ENCODE results near the gene SLC25A4. TPM values are rescaled to one million over a fixed set of nuclear protein-coding genes. Genes with fewer than 3 reads are reported as not detected.
"Not testable (repeated sequence)": the region's sequence is repeated elsewhere in the genome, so short reads cannot be mapped to it uniquely, and the experiment has no call there.

The SLC25A4 gene
- total RNA-seq, 2 experiments from 2014 or later: 5.8 to 6.4 TPM

DNA sequence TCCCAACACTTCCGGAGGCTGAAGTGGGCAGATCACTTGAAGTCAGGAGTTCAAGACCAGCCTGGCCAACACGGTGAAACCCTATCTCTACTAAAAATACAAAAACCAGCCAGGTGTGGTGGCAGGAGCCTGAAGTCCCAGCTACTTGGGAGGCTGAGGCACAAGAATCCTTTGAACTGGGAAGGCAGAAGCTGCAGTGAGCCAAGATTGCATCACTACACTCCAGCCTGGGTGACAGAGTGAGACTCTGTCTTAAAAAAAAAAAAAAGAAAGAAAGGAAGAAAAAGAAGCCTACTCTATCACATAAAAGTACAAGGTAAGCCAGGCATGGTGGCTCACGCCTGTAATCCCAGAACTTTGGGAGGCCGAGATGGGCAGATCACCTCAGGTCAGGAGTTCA, 55.1 kb downstream of the SLC25A4 start:
- CTCF ChIA-PET: interaction anchor here (3.4 to 4.8 kb wide), 2 partner anchors 12 to 15 kb away, joined by 16 to 17 read pairs; no protein-coding TSS in a partner anchor
- H3K36me3 Mint-ChIP-seq; H3K4me3 Mint-ChIP-seq; DNase-seq; ATAC-seq; H3K27me3 Mint-ChIP-seq; H3K9me3 Mint-ChIP-seq (ENCODE audit: low read depth); H3K27ac Mint-ChIP-seq: not testable (repeated sequence)
- peaks cover 33% of the 10 kb centered on the region for H3K4me1 Mint-ChIP-seq

Other genes with a start within 250 kb of the SLC25A4 start
- not detected for gene HELT, start 124.8 kb upstream of the SLC25A4 start, total RNA-seq
- 10 to 100 TPM; 30.8 to 31.8 TPM for gene CFAP97, start 60.7 kb downstream of the SLC25A4 start, total RNA-seq
- 10 to 100 TPM; 16.2 to 16.9 TPM for gene SNX25, start 66.3 kb downstream of the SLC25A4 start, total RNA-seq

Measured in activated CD8-positive, alpha-beta memory T cell treated with anti-CD3 and anti-CD28 coated beads, Interleukin-2, amount 10 ng/mL, durations not matched to agents 7 days and 5 days (primary cell).